ENCODE results near the gene ITPRID1.

DNA sequence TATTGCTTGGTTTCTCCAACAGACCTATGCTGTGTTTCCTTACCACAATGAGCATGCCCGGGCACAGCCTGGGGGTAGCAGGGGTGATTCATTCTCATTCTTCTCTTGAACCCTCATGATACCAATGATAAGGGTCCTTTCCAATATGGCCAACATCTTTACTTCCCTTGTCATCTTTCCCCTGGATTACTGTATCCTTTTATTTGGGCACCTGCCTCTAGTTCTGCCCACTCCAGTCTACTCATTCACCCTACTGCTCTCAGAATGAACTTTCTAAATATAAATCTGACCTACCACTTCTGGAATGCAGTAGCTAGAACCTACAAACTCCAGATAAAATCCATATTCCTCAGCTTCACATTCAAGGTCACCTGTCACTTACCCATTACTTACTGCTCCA is 26.4 kb upstream of the ITPRID1 start:
- TF ChIP-seq CTCF (IDR thresholded peaks at IDR 0.05; ENCODE audit: low read depth, low read length) (no peak), EZH2phosphoT487 (IDR thresholded peaks at IDR 0.05; ENCODE audit: low read depth) (no peak)

Data from OCI-LY3 (cell line).